Osteoblast (primary cell): ENCODE results near the gene C17orf67. TPM values are rescaled to one million over a fixed set of nuclear protein-coding genes. Genes with fewer than 3 reads are reported as not detected.

Source experiments
- DNase-seq: peaks from one replicate; pipeline ENCODE4 v3.0.0; 2011; ENCODE audit warnings: low spot score, mixed read lengths; ENCODE audit not compliant: insufficient read length; ENCODE audit errors: missing footprints
- H2AFZ ChIP-seq: 2 replicates; pipeline ENCODE4 v1.6.0; 2011; ENCODE audit warnings: mild to moderate bottlenecking, low read length
- H3K27ac ChIP-seq: 2 replicates; pipeline ENCODE4 v1.5.1; 2011; ENCODE audit warnings: mild to moderate bottlenecking, low read depth, low read length, moderate library complexity
- H3K27me3 ChIP-seq: 2 replicates; pipeline ENCODE4 v1.6.0; 2012; ENCODE audit warnings: mild to moderate bottlenecking, control low read depth, inconsistent platforms, low read length, moderate library complexity; ENCODE audit not compliant: insufficient read depth
- H3K36me3 ChIP-seq: 2 replicates; pipeline ENCODE4 v1.5.1; 2011; ENCODE audit warnings: mild to moderate bottlenecking, low read length, control low read depth, moderate library complexity; ENCODE audit not compliant: insufficient read depth
- H3K4me1 ChIP-seq: 2 replicates; pipeline ENCODE4 v1.5.1; 2011; ENCODE audit warnings: mild to moderate bottlenecking, low read length, control low read depth, moderate library complexity; ENCODE audit not compliant: insufficient read depth
- H3K4me2 ChIP-seq: 2 replicates; pipeline ENCODE4 v1.6.0; 2011; ENCODE audit warnings: mild to moderate bottlenecking, low read length; ENCODE audit not compliant: insufficient read depth
- H3K4me3 ChIP-seq: fragments of 200-600 bp; sonication (generic); 3 replicates; pipeline ENCODE4 v1.5.1; 2012; ENCODE audit warnings: mild to moderate bottlenecking, low read length, inconsistent platforms; ENCODE audit not compliant: insufficient read depth
- H3K79me2 ChIP-seq: 2 replicates; pipeline ENCODE4 v1.6.0; 2012; ENCODE audit warnings: mild to moderate bottlenecking, low read length, control low read depth, inconsistent platforms; ENCODE audit not compliant: insufficient read depth
- H3K9me3 ChIP-seq: 2 replicates; pipeline ENCODE4 v1.5.1; 2011; ENCODE audit warnings: low read depth, low read length, control low read depth
- H4K20me1 ChIP-seq: 2 replicates; pipeline ENCODE4 v1.6.0; 2012; ENCODE audit warnings: mild to moderate bottlenecking, low read length, control low read depth; ENCODE audit not compliant: insufficient read depth
- CTCF ChIP-seq: IDR thresholded peaks from 2 replicates; pipeline ENCODE4 v1.5.1; 2011; ENCODE audit warnings: mild to moderate bottlenecking, low read depth, low read length, moderate library complexity; ENCODE audit errors: extremely low read depth
- total RNA-seq: library from RNA; depleted of rRNA; stranded (reverse); fragments of >200 nt; gene quantifications from 2 replicates; pipeline ENCODE4 v1.2.3, GENCODE V29; 2012

The C17orf67 gene
- total RNA-seq, 1 donor, result 0.36 TPM

DNA sequence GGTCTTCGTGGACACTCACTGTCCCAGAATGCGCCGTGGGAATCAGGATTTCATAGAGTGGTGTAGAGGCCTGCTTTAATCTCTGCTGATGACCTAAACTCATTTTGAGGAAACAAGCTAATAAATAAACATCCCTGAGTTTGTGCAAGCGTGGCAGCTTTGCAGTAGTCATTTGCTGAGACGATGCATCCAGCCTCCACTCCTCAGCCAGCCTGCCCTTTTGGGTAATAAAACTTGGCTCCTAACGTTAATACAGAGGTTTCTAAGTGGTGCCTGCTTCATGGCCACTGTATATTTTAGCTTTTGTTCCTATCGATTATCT is 1.5 kb upstream of the C17orf67 start:
- TF ChIP-seq CTCF, result no peak
- no peaks in the 10 kb centered on the region for H3K9me3 ChIP-seq
- peak overlapping the region; percentile 84 for H3K4me2 ChIP-seq
- H3K27ac ChIP-seq, result no peak overlapping the region
- no peaks in the 10 kb centered on the region for H3K27me3 ChIP-seq
- peaks cover 26% of the 10 kb centered on the region for H3K79me2 ChIP-seq
- H3K36me3 ChIP-seq, result no peaks in the 10 kb centered on the region
- peaks cover 16% of the 10 kb centered on the region for H3K4me1 ChIP-seq
- H3K4me3 ChIP-seq, result peak overlapping the region; percentile 79
- no peak for DNase-seq
- H2AFZ ChIP-seq, result peak overlapping the region; percentile 88
- H4K20me1 ChIP-seq, result no peaks in the 10 kb centered on the region

DNA sequence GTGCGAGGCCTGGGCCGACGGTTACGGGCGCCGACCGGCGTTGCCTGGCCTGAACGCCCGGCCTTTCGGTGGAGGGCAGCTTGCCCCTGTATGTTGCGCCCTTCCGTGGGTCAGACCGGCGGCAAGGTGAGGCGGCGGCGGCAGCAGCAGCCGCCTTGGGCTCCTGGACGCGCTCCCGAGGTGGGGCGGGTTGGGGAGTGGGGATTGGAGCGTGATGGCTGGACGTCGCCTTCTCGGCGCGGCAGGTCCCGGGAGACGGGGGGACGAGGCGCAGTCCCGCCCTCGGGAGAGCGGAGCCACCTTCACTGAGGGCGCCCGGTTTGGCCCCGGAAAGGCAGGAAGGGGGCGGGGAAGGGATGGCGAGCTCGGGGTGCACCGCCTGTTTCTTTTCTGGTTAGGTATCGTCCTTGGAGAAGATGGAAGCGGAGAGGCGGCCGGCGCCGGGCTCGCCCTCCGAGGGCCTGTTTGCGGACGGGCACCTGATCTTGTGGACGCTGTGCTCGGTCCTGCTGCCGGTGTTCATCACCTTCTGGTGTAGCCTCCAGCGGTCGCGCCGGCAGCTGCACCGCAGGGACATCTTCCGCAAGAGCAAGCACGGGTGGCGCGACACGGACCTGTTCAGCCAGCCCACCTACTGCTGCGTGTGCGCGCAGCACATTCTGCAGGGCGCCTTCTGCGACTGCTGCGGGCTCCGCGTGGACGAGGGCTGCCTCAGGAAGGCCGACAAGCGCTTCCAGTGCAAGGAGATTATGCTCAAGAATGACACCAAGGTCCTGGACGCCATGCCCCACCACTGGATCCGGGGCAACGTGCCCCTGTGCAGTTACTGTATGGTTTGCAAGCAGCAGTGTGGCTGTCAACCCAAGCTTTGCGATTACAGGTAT is 902 bp upstream of the C17orf67 start:
- peak overlapping the region; percentile 29 for H3K27ac ChIP-seq
- peak overlapping the region; percentile 79 for H3K4me3 ChIP-seq
- no peaks in the 10 kb centered on the region for H3K9me3 ChIP-seq
- H3K36me3 ChIP-seq, result no peaks in the 10 kb centered on the region
- DNase-seq, result peak; percentile 87
- H4K20me1 ChIP-seq, result no peaks in the 10 kb centered on the region
- H3K4me2 ChIP-seq, result peak overlapping the region; percentile 84
- H3K79me2 ChIP-seq, result peaks cover 26% of the 10 kb centered on the region
- H3K27me3 ChIP-seq, result no peaks in the 10 kb centered on the region
- peak overlapping the region; percentile 88 for H2AFZ ChIP-seq
- no peak for TF ChIP-seq CTCF
- peaks cover 16% of the 10 kb centered on the region for H3K4me1 ChIP-seq

DNA sequence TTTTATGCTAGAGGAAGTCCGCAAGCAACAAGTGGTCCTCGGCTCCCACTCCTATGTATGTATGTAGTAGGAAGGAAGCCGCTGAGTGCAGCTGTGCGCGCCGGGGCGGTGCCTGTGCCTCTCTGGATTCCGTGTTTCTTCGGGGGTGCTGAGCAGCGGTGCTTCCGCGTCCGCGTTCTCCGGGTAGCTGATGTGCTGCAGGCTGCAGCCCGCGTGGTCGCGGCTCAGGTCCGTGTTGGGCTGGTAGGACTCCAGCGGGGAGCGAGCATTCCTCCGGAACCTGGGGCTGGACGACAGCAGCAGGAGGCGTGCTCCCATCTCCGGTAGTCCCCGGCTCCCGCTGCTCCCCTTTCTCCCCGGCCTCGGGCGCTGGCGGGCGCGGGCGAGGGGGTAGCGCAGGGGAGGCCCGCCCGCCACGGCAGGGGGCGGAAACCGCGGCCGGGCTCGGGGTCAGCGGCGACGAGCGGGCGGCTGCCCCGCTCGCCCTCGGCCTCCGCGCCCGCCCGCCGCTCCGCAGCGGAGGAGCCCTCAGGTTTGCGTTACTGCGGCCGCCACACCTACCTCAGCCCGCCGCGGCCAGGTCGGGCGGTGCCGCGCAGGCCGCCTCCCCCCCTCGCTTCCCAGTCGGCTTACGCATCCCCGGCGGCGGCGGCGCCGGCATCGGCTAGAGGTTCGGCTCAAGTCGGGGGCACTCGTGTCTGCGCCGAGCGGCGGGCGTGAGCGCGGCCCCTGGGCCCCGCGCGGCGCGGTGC is 487 bp downstream of the C17orf67 start:
- no peak for TF ChIP-seq CTCF
- H3K27me3 ChIP-seq, result no peaks in the 10 kb centered on the region
- H3K79me2 ChIP-seq, result peaks cover 29% of the 10 kb centered on the region
- H3K4me3 ChIP-seq, result peak overlapping the region; percentile 79
- H3K9me3 ChIP-seq, result no peaks in the 10 kb centered on the region
- H3K4me1 ChIP-seq, result peaks cover 16% of the 10 kb centered on the region
- H2AFZ ChIP-seq, result peak overlapping the region; percentile 88
- H3K36me3 ChIP-seq, result no peaks in the 10 kb centered on the region
- H3K27ac ChIP-seq, result no peak overlapping the region
- peak overlapping the region; percentile 94 for H3K4me2 ChIP-seq
- H4K20me1 ChIP-seq, result no peaks in the 10 kb centered on the region
- DNase-seq, result peak; percentile 98

GRCh38 chr17:56832446-56832845 is 1.3 kb downstream of the C17orf67 start:
- Histone ChIP-seq H3K36me3 (no peaks in the 10 kb centered on the region), H3K27me3 (no peaks in the 10 kb centered on the region), H3K4me3 (peak overlapping the region; percentile 79), H3K79me2 (peaks cover 29% of the 10 kb centered on the region), H2AFZ (no peak overlapping the region), H3K9me3 (no peaks in the 10 kb centered on the region), H3K4me1 (peaks cover 16% of the 10 kb centered on the region), H3K4me2 (peak overlapping the region; percentile 94), H3K27ac (no peak overlapping the region), H4K20me1 (no peaks in the 10 kb centered on the region)
- peak; percentile 6 for DNase-seq
- no peak for TF ChIP-seq CTCF
